ENCODE data around the gene CREB3L4.

DNA sequence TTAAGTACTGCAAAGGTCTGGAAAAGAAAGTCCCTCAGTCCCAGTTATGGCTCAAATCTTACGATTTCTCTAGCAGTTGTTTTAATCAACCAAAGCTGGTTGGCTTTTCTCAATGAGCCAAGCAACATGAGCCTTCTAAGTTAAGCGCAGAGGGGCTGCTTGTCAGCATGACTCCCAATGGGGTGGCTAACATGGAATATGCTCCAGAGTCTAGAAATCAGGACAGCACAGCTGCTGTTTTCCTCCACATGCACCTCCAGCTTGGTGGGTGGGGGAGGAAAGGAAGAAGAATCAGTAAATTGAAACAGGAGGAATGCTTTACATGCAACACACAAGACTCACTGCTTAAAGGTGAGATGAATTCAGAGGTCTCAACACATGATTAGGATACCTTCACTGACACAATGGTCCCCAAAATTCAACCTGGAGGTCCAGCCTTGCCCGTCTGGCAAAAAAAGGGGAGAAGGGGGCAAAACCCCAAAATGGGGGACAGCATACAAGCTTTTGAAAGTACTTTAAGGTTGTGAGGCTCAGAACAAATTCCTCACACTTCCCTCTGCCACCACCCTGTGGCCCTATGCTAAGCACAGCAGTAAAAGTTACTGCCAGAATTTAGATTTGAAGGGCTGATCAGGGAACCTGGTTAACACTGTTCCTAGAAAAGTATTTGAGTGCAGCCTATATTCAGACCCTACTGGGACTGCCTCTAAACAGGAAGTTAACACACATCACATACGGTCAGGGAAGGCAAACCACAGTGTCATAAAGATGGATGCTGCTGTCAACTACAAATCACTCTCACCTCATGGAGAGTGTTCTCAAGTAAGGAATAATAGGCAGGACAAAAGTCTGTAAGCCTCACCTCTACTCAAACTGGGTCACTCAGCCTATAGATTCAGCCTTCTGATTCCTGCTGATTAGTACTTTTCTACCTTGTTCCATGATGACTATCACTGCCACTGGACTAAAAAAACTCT is 47.5 kb upstream of the CREB3L4 start:
- TF ChIP-seq, protein P1, sequence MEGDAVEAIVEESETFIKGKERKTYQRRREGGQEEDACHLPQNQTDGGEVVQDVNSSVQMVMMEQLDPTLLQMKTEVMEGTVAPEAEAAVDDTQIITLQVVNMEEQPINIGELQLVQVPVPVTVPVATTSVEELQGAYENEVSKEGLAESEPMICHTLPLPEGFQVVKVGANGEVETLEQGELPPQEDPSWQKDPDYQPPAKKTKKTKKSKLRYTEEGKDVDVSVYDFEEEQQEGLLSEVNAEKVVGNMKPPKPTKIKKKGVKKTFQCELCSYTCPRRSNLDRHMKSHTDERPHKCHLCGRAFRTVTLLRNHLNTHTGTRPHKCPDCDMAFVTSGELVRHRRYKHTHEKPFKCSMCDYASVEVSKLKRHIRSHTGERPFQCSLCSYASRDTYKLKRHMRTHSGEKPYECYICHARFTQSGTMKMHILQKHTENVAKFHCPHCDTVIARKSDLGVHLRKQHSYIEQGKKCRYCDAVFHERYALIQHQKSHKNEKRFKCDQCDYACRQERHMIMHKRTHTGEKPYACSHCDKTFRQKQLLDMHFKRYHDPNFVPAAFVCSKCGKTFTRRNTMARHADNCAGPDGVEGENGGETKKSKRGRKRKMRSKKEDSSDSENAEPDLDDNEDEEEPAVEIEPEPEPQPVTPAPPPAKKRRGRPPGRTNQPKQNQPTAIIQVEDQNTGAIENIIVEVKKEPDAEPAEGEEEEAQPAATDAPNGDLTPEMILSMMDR (IDR thresholded peaks at IDR 0.05): peak in 2 of 12 donors; percentile 37 to 40
- TF ChIP-seq POLR2A (IDR thresholded peaks at IDR 0.05): no peak
